Erythroblast (primary cell): ENCODE results near the gene ZFP28.

Experiments
- GATA1 ChIP-seq: IDR thresholded peaks from 2 replicates; pipeline ENCODE4 v1.6.1; 2011; ENCODE audit warnings: low read depth, mild to moderate bottlenecking, control low read depth, low read length, moderate library complexity
- POLR2A ChIP-seq: IDR thresholded peaks from 2 replicates; pipeline ENCODE4 v1.6.1; 2011; ENCODE audit warnings: mild to moderate bottlenecking, low read length

GRCh38 chr19:56595548-56595899 lies 56.8 kb downstream of the ZFP28 start:
- TF ChIP-seq POLR2A (no peak), GATA1 (no peak)
